Measurements from ENCODE around the gene EGLN2. TPM values are rescaled to one million over a fixed set of nuclear protein-coding genes. Genes with fewer than 3 reads are reported as not detected.

EGLN2 gene
- total RNA-seq, 1 experiment from 2014 or later = 135 TPM

DNA sequence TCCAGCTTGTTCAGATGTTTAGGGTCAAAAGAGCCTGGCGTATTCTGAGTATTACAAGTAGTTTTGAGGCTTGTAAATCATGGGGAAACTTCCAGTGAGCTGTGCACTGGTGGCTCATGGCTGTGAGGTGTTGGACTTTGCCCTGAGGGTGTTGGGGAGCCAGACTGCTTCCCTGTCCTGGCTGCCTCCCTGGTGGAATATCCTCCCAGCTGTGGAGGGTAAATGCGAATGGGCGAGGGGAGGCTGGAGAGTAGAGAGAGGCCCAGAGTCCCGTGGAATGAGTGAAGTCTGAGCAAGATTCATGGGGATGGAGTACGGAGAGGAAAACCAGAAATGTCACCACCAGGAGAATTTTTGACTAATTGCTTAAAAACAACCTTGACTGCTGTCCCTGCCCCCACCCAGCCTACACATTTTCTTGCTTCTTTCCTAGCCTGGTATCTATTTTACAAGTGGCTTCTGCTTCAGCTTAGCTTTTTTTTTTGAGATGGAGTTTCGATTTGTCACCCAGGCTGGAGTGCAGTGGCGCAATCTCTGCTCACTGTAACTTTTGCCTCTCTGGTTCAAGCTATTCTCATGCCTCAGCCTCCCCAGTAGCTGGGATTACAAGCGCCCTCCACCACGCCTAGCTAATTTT, 44.3 kb upstream of the EGLN2 start:
- Histone ChIP-seq H3K4me1 (peaks cover 13% of the 10 kb centered on the region), H3K36me3 (ENCODE audit: control insufficient read depth, insufficient read depth, low read length) (peaks cover 3% of the 10 kb centered on the region), H3K27me3 (replicated peaks; ENCODE audit: control insufficient read depth, insufficient read depth, low read length) (no peaks in the 10 kb centered on the region), H3K9me3 (no peaks in the 10 kb centered on the region), H3K4me3 (ENCODE audit: low read depth, low read length) (no peak overlapping the region)
- Mint-ChIP-seq H3K4me3 (ENCODE audit: unreplicated experiment) (peak overlapping the region; percentile 32), H3K9me3 (ENCODE audit: unreplicated experiment) (no peaks in the 10 kb centered on the region), H3K27me3 (ENCODE audit: insufficient read depth, unreplicated experiment) (no peaks in the 10 kb centered on the region), H3K27ac (ENCODE audit: unreplicated experiment) (peak overlapping the region; percentile 52), H3K36me3 (ENCODE audit: insufficient read depth, unreplicated experiment) (peaks cover 97% of the 10 kb centered on the region), H3K4me1 (ENCODE audit: low read depth, unreplicated experiment) (peaks cover 23% of the 10 kb centered on the region)
- BruUV-seq (replicated peaks) = no TSS peak
- DNase-seq = no peak
- intact Hi-C loops (cut with micrococcal nuclease; ENCODE audit: unreplicated experiment) = loop anchor here (10.0 kb wide), 1 partner anchor 90 kb away; no protein-coding TSS in a partner anchor
- ChIA-PET CTCF (interaction anchor here (0.6 kb wide), 3 partner anchors 93 to 1105 kb away, joined by 3 to 6 read pairs (median 4); no protein-coding TSS in a partner anchor), POLR2A (interaction anchor here (0.5 to 1.7 kb wide), 8 partner anchors 23 to 1681 kb away, joined by 3 to 24 read pairs (median 5); partner anchors contain the start of genes COQ8B, EGLN2, ITPKC and RAB4B)
- TF ChIP-seq, protein P1, sequence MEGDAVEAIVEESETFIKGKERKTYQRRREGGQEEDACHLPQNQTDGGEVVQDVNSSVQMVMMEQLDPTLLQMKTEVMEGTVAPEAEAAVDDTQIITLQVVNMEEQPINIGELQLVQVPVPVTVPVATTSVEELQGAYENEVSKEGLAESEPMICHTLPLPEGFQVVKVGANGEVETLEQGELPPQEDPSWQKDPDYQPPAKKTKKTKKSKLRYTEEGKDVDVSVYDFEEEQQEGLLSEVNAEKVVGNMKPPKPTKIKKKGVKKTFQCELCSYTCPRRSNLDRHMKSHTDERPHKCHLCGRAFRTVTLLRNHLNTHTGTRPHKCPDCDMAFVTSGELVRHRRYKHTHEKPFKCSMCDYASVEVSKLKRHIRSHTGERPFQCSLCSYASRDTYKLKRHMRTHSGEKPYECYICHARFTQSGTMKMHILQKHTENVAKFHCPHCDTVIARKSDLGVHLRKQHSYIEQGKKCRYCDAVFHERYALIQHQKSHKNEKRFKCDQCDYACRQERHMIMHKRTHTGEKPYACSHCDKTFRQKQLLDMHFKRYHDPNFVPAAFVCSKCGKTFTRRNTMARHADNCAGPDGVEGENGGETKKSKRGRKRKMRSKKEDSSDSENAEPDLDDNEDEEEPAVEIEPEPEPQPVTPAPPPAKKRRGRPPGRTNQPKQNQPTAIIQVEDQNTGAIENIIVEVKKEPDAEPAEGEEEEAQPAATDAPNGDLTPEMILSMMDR (IDR thresholded peaks at IDR 0.05; ENCODE audit: insufficient read depth in 1 of 2, low read depth in 1 of 2, low read length in 1 of 2, severe bottlenecking in 1 of 2, unreplicated experiment in 1 of 2) = no peak

DNA sequence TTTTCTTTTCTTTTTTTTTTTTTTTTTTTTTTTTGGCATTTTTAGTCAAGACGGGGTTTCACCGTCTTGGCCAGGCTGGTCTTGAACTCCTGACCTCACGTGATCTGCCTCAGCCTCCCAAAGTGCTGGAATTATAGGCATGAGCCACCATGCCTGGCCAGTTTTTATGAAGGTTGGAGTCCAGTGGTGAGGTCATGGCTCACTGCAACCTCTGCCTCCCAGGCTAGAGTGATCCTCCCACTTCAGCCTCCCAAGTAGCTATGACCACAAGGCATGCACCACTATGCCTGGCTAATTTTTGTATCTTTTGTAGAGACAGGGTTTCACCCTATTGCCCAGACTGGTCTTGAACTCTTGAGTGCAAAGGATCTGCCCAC, 43.8 kb upstream of the EGLN2 start:
- H3K9me3 ChIP-seq = no peaks in the 10 kb centered on the region
- peaks cover 18% of the 10 kb centered on the region for H3K4me1 Mint-ChIP-seq (ENCODE audit: low read depth, unreplicated experiment)
- H3K4me1 ChIP-seq = peaks cover 11% of the 10 kb centered on the region
- no peaks in the 10 kb centered on the region for H3K27me3 Mint-ChIP-seq (ENCODE audit: insufficient read depth, unreplicated experiment)
- intact Hi-C loops (cut with micrococcal nuclease; ENCODE audit: unreplicated experiment) = loop anchor here (10.0 kb wide), 1 partner anchor 90 kb away; no protein-coding TSS in a partner anchor
- CTCF ChIA-PET = no interaction called here
- H3K4me3 Mint-ChIP-seq (ENCODE audit: unreplicated experiment) = no peak overlapping the region
- BruUV-seq (replicated peaks) = no TSS peak
- H3K36me3 ChIP-seq (ENCODE audit: control insufficient read depth, insufficient read depth, low read length) = peaks cover 3% of the 10 kb centered on the region
- no peaks in the 10 kb centered on the region for H3K9me3 Mint-ChIP-seq (ENCODE audit: unreplicated experiment)
- TF ChIP-seq, protein P1 (IDR thresholded peaks at IDR 0.05; ENCODE audit: insufficient read depth in 1 of 2, low read depth in 1 of 2, low read length in 1 of 2, severe bottlenecking in 1 of 2, unreplicated experiment in 1 of 2) = no peak
- DNase-seq = no peak
- no peaks in the 10 kb centered on the region for H3K27me3 ChIP-seq (replicated peaks; ENCODE audit: control insufficient read depth, insufficient read depth, low read length)
- H3K27ac Mint-ChIP-seq (ENCODE audit: unreplicated experiment) = no peak overlapping the region
- peaks cover 97% of the 10 kb centered on the region for H3K36me3 Mint-ChIP-seq (ENCODE audit: insufficient read depth, unreplicated experiment)
- H3K4me3 ChIP-seq (ENCODE audit: low read depth, low read length) = no peak overlapping the region
- POLR2A ChIA-PET = interaction anchor here (0.6 to 1.7 kb wide), 5 partner anchors 23 to 609 kb away, joined by 5 to 24 read pairs (median 5); partner anchors contain the start of genes COQ8B, ITPKC and RAB4B

DNA sequence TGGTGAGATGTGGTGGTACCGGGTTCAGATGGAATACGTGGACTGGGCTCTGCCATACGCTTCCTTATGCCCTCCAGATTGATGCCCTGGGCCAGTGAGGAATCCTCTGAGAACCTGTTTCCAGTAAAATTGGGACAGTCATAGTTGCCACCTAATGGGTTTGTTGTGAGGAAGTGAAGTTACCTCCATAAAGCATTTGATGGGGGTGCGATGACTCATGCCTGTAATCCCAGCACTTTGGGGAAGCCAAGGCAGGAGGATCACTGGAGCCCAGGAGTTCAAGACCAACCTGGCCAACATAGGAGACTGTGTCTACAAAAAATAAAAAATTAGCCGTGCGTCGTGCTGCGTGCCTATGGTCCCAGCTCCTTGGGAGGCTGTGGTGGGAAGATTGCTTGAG, 43.2 kb upstream of the EGLN2 start:
- peaks cover 97% of the 10 kb centered on the region for H3K36me3 Mint-ChIP-seq (ENCODE audit: insufficient read depth, unreplicated experiment)
- TF ChIP-seq, protein P1 (IDR thresholded peaks at IDR 0.05; ENCODE audit: insufficient read depth in 1 of 2, low read depth in 1 of 2, low read length in 1 of 2, severe bottlenecking in 1 of 2, unreplicated experiment in 1 of 2) = no peak
- peaks cover 16% of the 10 kb centered on the region for H3K4me1 Mint-ChIP-seq (ENCODE audit: low read depth, unreplicated experiment)
- Histone ChIP-seq H3K36me3 (ENCODE audit: control insufficient read depth, insufficient read depth, low read length) (peaks cover 5% of the 10 kb centered on the region), H3K27me3 (replicated peaks; ENCODE audit: control insufficient read depth, insufficient read depth, low read length) (no peaks in the 10 kb centered on the region), H3K4me3 (ENCODE audit: low read depth, low read length) (no peak overlapping the region), H3K4me1 (peaks cover 11% of the 10 kb centered on the region), H3K9me3 (no peaks in the 10 kb centered on the region)
- no peak for DNase-seq
- POLR2A ChIA-PET = interaction anchor here (1.7 to 3.1 kb wide), 2 partner anchors 22 kb away, joined by 11 to 24 read pairs; partner anchors contain the start of gene RAB4B
- H3K4me3 Mint-ChIP-seq (ENCODE audit: unreplicated experiment) = no peak overlapping the region
- H3K27ac Mint-ChIP-seq (ENCODE audit: unreplicated experiment) = no peak overlapping the region
- H3K27me3 Mint-ChIP-seq (ENCODE audit: insufficient read depth, unreplicated experiment) = no peaks in the 10 kb centered on the region
- CTCF ChIA-PET = interaction anchor here (1.4 kb wide), 1 partner anchor 22 kb away, joined by 3 read pairs; no protein-coding TSS in a partner anchor
- BruUV-seq (replicated peaks) = no TSS peak
- H3K9me3 Mint-ChIP-seq (ENCODE audit: unreplicated experiment) = no peaks in the 10 kb centered on the region
- intact Hi-C loops (cut with micrococcal nuclease; ENCODE audit: unreplicated experiment) = loop anchor here (10.0 kb wide), 1 partner anchor 91 kb away; no protein-coding TSS in a partner anchor

Data from Caco-2 (cell line).